ENCODE measurements around the gene HHAT. TPM values are rescaled to one million over a fixed set of nuclear protein-coding genes. Genes with fewer than 3 reads are reported as not detected.
"Not testable (repeated sequence)": the region's sequence is repeated elsewhere in the genome, so short reads cannot be mapped to it uniquely, and the experiment has no call there.

Gene HHAT
- total RNA-seq, 1 experiment from 2014 or later: 4.4 TPM

- DNase-seq (ENCODE audit: extremely low read depth, low read depth): not testable (repeated sequence)
Measured at GRCh38 chr1:210354305-210354704, 25.6 kb downstream of the HHAT start.

- DNase-seq (ENCODE audit: extremely low read depth, low read depth): no peak
Measured at GRCh38 chr1:210358626-210359025, 29.9 kb downstream of the HHAT start.

GRCh38 chr1:210359255-210359654, 30.6 kb downstream of the HHAT start:
- no peak for DNase-seq (ENCODE audit: extremely low read depth, low read depth)

- peak; percentile 61 for DNase-seq (ENCODE audit: extremely low read depth, low read depth)
Measured at GRCh38 chr1:210360852-210361477, 32.3 kb downstream of the HHAT start.

- no peak for DNase-seq (ENCODE audit: extremely low read depth, low read depth)
Measured at GRCh38 chr1:210361665-210362064, 33.0 kb downstream of the HHAT start.

- DNase-seq (ENCODE audit: extremely low read depth, low read depth): no peak
Measured at GRCh38 chr1:210362526-210362925, 33.8 kb downstream of the HHAT start.

- DNase-seq (ENCODE audit: extremely low read depth, low read depth): no peak
Measured at GRCh38 chr1:210363119-210363518, 34.4 kb downstream of the HHAT start.

- no peak for DNase-seq (ENCODE audit: extremely low read depth, low read depth)
Measured at GRCh38 chr1:210364479-210364878, 35.8 kb downstream of the HHAT start.

- DNase-seq (ENCODE audit: extremely low read depth, low read depth): no peak
Measured at GRCh38 chr1:210366767-210367166, 38.1 kb downstream of the HHAT start.

- no peak for DNase-seq (ENCODE audit: extremely low read depth, low read depth)
Measured at GRCh38 chr1:210367566-210367965, 38.9 kb downstream of the HHAT start.

- DNase-seq (ENCODE audit: extremely low read depth, low read depth): no peak
Measured at GRCh38 chr1:210369425-210369824, 40.7 kb downstream of the HHAT start.

GRCh38 chr1:210371916-210372315, 43.2 kb downstream of the HHAT start:
- DNase-seq (ENCODE audit: extremely low read depth, low read depth): no peak

- no peak for DNase-seq (ENCODE audit: extremely low read depth, low read depth)
Measured at GRCh38 chr1:210372491-210372890, 43.8 kb downstream of the HHAT start.

- no peak for DNase-seq (ENCODE audit: extremely low read depth, low read depth)
Measured at GRCh38 chr1:210372931-210373627, 44.4 kb downstream of the HHAT start.

GRCh38 chr1:210373628-210373877, 44.9 kb downstream of the HHAT start:
- no peak for DNase-seq (ENCODE audit: extremely low read depth, low read depth)

GRCh38 chr1:210373878-210374599, 45.3 kb downstream of the HHAT start:
- DNase-seq (ENCODE audit: extremely low read depth, low read depth): peak; percentile 99

- no peak for DNase-seq (ENCODE audit: extremely low read depth, low read depth)
Measured at GRCh38 chr1:210374600-210374953, 45.9 kb downstream of the HHAT start.

- no peak for DNase-seq (ENCODE audit: extremely low read depth, low read depth)
Measured at GRCh38 chr1:210376836-210377372, 48.2 kb downstream of the HHAT start.

- no peak for DNase-seq (ENCODE audit: extremely low read depth, low read depth)
Measured at GRCh38 chr1:210377731-210378333, 49.1 kb downstream of the HHAT start.

GRCh38 chr1:210378736-210379135, 50.0 kb downstream of the HHAT start:
- DNase-seq (ENCODE audit: extremely low read depth, low read depth): no peak

- DNase-seq (ENCODE audit: extremely low read depth, low read depth): no peak
Measured at GRCh38 chr1:210381934-210382333, 53.2 kb downstream of the HHAT start.

GRCh38 chr1:210384625-210385024, 55.9 kb downstream of the HHAT start:
- no peak for DNase-seq (ENCODE audit: extremely low read depth, low read depth)

All from NCI-H460 (cell line).